ENCODE data around the gene TUBA3E.
"Not testable (repeated sequence)": the region's sequence is repeated elsewhere in the genome, so short reads cannot be mapped to it uniquely, and the experiment has no call there.

TUBA3E gene

GRCh38 chr2:130228005-130228404 lies 29.8 kb upstream of the TUBA3E start:
- not testable (repeated sequence) for H3K9me3 ChIP-seq (ENCODE audit: control insufficient read depth, low read depth, low read length); H3K9ac ChIP-seq (ENCODE audit: low read length); H3K27me3 ChIP-seq (ENCODE audit: control insufficient read depth, insufficient read depth, low read length); H3K4me1 ChIP-seq (ENCODE audit: control insufficient read depth, low read depth, low read length); H3K4me3 ChIP-seq (ENCODE audit: low read length); H3K27ac ChIP-seq (ENCODE audit: low read length); H3K36me3 ChIP-seq (ENCODE audit: control insufficient read depth, low read depth, low read length)

- not testable (repeated sequence) for H3K9ac ChIP-seq (ENCODE audit: low read length); H3K36me3 ChIP-seq (ENCODE audit: control insufficient read depth, low read depth, low read length); H3K4me3 ChIP-seq (ENCODE audit: low read length); H3K27ac ChIP-seq (ENCODE audit: low read length); H3K9me3 ChIP-seq (ENCODE audit: control insufficient read depth, low read depth, low read length); H3K27me3 ChIP-seq (ENCODE audit: control insufficient read depth, insufficient read depth, low read length); H3K4me1 ChIP-seq (ENCODE audit: control insufficient read depth, low read depth, low read length)
Measured at GRCh38 chr2:130222523-130222922, 24.3 kb upstream of the TUBA3E start.

GRCh38 chr2:130220505-130220904 lies 22.3 kb upstream of the TUBA3E start:
- H3K9me3 ChIP-seq (ENCODE audit: control insufficient read depth, low read depth, low read length); H3K27ac ChIP-seq (ENCODE audit: low read length); H3K4me1 ChIP-seq (ENCODE audit: control insufficient read depth, low read depth, low read length); H3K36me3 ChIP-seq (ENCODE audit: control insufficient read depth, low read depth, low read length); H3K27me3 ChIP-seq (ENCODE audit: control insufficient read depth, insufficient read depth, low read length); H3K9ac ChIP-seq (ENCODE audit: low read length); H3K4me3 ChIP-seq (ENCODE audit: low read length): not testable (repeated sequence)

- H3K27me3 ChIP-seq (ENCODE audit: control insufficient read depth, insufficient read depth, low read length); H3K4me3 ChIP-seq (ENCODE audit: low read length); H3K27ac ChIP-seq (ENCODE audit: low read length); H3K9me3 ChIP-seq (ENCODE audit: control insufficient read depth, low read depth, low read length); H3K4me1 ChIP-seq (ENCODE audit: control insufficient read depth, low read depth, low read length); H3K9ac ChIP-seq (ENCODE audit: low read length); H3K36me3 ChIP-seq (ENCODE audit: control insufficient read depth, low read depth, low read length): not testable (repeated sequence)
Measured at GRCh38 chr2:130219147-130219546, 20.9 kb upstream of the TUBA3E start.

GRCh38 chr2:130207051-130207450 lies 8.8 kb upstream of the TUBA3E start:
- H3K4me3 ChIP-seq (ENCODE audit: low read length): not testable (repeated sequence)

GRCh38 chr2:130203150-130203549 lies 4.9 kb upstream of the TUBA3E start:
- not testable (repeated sequence) for H3K27ac ChIP-seq (ENCODE audit: low read length); H3K9ac ChIP-seq (ENCODE audit: low read length); H3K9me3 ChIP-seq (ENCODE audit: control insufficient read depth, low read depth, low read length); H3K36me3 ChIP-seq (ENCODE audit: control insufficient read depth, low read depth, low read length); H3K4me1 ChIP-seq (ENCODE audit: control insufficient read depth, low read depth, low read length); H3K4me3 ChIP-seq (ENCODE audit: low read length); H3K27me3 ChIP-seq (ENCODE audit: control insufficient read depth, insufficient read depth, low read length)

More at GRCh38 chr2:130207051-130207450, 8.8 kb upstream of the TUBA3E start:
- not testable (repeated sequence) for H3K9ac ChIP-seq (ENCODE audit: low read length); H3K27me3 ChIP-seq (ENCODE audit: control insufficient read depth, insufficient read depth, low read length); H3K36me3 ChIP-seq (ENCODE audit: control insufficient read depth, low read depth, low read length); H3K27ac ChIP-seq (ENCODE audit: low read length); H3K9me3 ChIP-seq (ENCODE audit: control insufficient read depth, low read depth, low read length); H3K4me1 ChIP-seq (ENCODE audit: control insufficient read depth, low read depth, low read length)

GRCh38 chr2:130202518-130202917 lies 4.3 kb upstream of the TUBA3E start:
- not testable (repeated sequence) for H3K36me3 ChIP-seq (ENCODE audit: control insufficient read depth, low read depth, low read length)

GRCh38 chr2:130196052-130196451 lies 2.2 kb downstream of the TUBA3E start:
- H3K4me1 ChIP-seq (ENCODE audit: control insufficient read depth, low read depth, low read length): not testable (repeated sequence)

More at GRCh38 chr2:130202518-130202917, 4.3 kb upstream of the TUBA3E start:
- H3K9me3 ChIP-seq (ENCODE audit: control insufficient read depth, low read depth, low read length); H3K27ac ChIP-seq (ENCODE audit: low read length); H3K4me1 ChIP-seq (ENCODE audit: control insufficient read depth, low read depth, low read length); H3K9ac ChIP-seq (ENCODE audit: low read length); H3K4me3 ChIP-seq (ENCODE audit: low read length); H3K27me3 ChIP-seq (ENCODE audit: control insufficient read depth, insufficient read depth, low read length): not testable (repeated sequence)

GRCh38 chr2:130195089-130195635 lies 3.1 kb downstream of the TUBA3E start:
- not testable (repeated sequence) for H3K4me1 ChIP-seq (ENCODE audit: control insufficient read depth, low read depth, low read length); H3K27me3 ChIP-seq (ENCODE audit: control insufficient read depth, insufficient read depth, low read length); H3K9ac ChIP-seq (ENCODE audit: low read length); H3K9me3 ChIP-seq (ENCODE audit: control insufficient read depth, low read depth, low read length); H3K4me3 ChIP-seq (ENCODE audit: low read length); H3K36me3 ChIP-seq (ENCODE audit: control insufficient read depth, low read depth, low read length); H3K27ac ChIP-seq (ENCODE audit: low read length)

More at GRCh38 chr2:130196052-130196451, 2.2 kb downstream of the TUBA3E start:
- H3K9ac ChIP-seq (ENCODE audit: low read length); H3K27ac ChIP-seq (ENCODE audit: low read length); H3K9me3 ChIP-seq (ENCODE audit: control insufficient read depth, low read depth, low read length); H3K36me3 ChIP-seq (ENCODE audit: control insufficient read depth, low read depth, low read length); H3K4me3 ChIP-seq (ENCODE audit: low read length); H3K27me3 ChIP-seq (ENCODE audit: control insufficient read depth, insufficient read depth, low read length): not testable (repeated sequence)

GRCh38 chr2:130193824-130194223 lies 4.4 kb downstream of the TUBA3E start:
- H3K27ac ChIP-seq (ENCODE audit: low read length); H3K4me1 ChIP-seq (ENCODE audit: control insufficient read depth, low read depth, low read length); H3K27me3 ChIP-seq (ENCODE audit: control insufficient read depth, insufficient read depth, low read length); H3K36me3 ChIP-seq (ENCODE audit: control insufficient read depth, low read depth, low read length); H3K4me3 ChIP-seq (ENCODE audit: low read length); H3K9ac ChIP-seq (ENCODE audit: low read length); H3K9me3 ChIP-seq (ENCODE audit: control insufficient read depth, low read depth, low read length): not testable (repeated sequence)

GRCh38 chr2:130192451-130192850 lies 5.8 kb downstream of the TUBA3E start:
- H3K4me1 ChIP-seq (ENCODE audit: control insufficient read depth, low read depth, low read length); H3K9ac ChIP-seq (ENCODE audit: low read length); H3K36me3 ChIP-seq (ENCODE audit: control insufficient read depth, low read depth, low read length); H3K9me3 ChIP-seq (ENCODE audit: control insufficient read depth, low read depth, low read length); H3K27ac ChIP-seq (ENCODE audit: low read length); H3K4me3 ChIP-seq (ENCODE audit: low read length); H3K27me3 ChIP-seq (ENCODE audit: control insufficient read depth, insufficient read depth, low read length): not testable (repeated sequence)

- not testable (repeated sequence) for H3K9ac ChIP-seq (ENCODE audit: low read length); H3K36me3 ChIP-seq (ENCODE audit: control insufficient read depth, low read depth, low read length); H3K4me1 ChIP-seq (ENCODE audit: control insufficient read depth, low read depth, low read length); H3K4me3 ChIP-seq (ENCODE audit: low read length); H3K27ac ChIP-seq (ENCODE audit: low read length); H3K27me3 ChIP-seq (ENCODE audit: control insufficient read depth, insufficient read depth, low read length); H3K9me3 ChIP-seq (ENCODE audit: control insufficient read depth, low read depth, low read length)
Measured at GRCh38 chr2:130191319-130191718, 6.9 kb downstream of the TUBA3E start.

Data from iPS-18a (cell line).